SK-N-MC (cell line): Measurements from ENCODE around the gene ATP10D.

Experiments used
- EZH2 ChIP-seq: fragments of 200-600 bp; sonication (generic); IDR thresholded peaks from one replicate; pipeline ENCODE4 v1.6.1; 2017; ENCODE audit warnings: antibody characterized with exemption
- FOXP2 ChIP-seq: optimal IDR thresholded peaks from 2 replicates; pipeline ENCODE3; 2011; ENCODE audit warnings: mild to moderate bottlenecking, moderate library complexity; ENCODE audit not compliant: insufficient read depth; ENCODE audit errors: extremely low read length, control extremely low read depth
- POLR2AphosphoS5 ChIP-seq: IDR thresholded peaks from 2 replicates; pipeline ENCODE4 v1.6.1; 2012; ENCODE audit warnings: mild to moderate bottlenecking, low read depth, low read length, borderline replicate concordance

DNA sequence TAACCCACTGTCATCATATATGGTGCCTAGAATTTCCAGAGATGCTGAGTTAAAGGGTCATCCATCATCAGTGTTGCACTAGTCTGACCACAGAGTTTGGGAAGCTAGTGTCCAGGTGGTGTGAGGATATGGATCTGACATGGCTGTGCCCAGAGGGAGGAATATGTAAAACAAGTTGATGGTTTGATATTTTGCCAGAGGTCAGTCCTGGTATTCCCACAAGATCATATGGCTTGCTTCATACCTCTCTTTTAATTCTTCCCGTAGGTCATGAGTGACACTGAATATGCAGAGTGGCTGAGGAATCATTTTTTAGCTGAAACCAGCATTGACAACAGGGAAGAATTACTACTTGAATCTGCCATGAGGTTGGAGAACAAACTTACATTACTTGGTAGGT lies 75.6 kb downstream of the ATP10D start:
- TF ChIP-seq POLR2AphosphoS5: no peak
- TF ChIP-seq EZH2: no peak
- no peak for TF ChIP-seq FOXP2
